GM21423 (cell line): ENCODE results near the gene DOCK11.
"Not testable (repeated sequence)": the region's sequence is repeated elsewhere in the genome, so short reads cannot be mapped to it uniquely, and the experiment has no call there.

Experiments used
- ATAC-seq: cut with Tn5 transposase; IDR thresholded peaks from one replicate; pipeline ENCODE4 v1.9.1; 2021; ENCODE audit warnings: mild to moderate bottlenecking, moderate library complexity; ENCODE audit not compliant: unreplicated experiment

DOCK11 gene

DNA sequence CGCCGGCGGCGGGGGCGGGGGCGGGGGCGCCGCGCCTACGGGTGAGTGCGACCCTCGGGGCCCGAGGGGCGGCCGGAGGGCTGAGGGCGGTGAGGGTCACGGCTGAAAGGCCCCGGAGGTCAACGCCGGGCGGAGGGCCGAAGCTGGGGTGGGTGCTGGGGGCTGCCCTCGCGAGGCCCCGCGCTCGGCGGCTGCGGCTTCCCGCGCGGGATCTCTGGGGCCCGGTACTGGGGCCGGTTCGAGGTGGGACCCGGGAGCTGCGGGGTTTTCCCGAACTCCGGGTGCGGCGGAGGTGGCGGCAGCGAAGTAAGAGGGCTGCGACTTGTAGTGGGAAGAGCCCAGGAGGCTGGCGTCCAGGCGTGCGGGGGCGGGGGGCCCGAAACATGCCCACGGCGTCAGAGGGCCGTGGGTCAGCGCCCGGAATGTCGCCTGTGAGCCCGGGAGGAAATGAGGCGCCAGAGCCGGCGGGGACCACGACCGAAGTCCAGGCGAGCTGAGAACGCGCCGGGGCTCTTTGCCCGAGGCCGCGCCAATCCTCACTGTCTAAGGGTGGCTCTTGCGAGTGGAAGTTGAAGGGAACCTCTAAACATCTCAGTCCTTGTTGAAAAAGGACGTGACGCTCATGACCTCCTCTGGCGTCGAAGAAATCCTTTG lies 232.2 kb downstream of the DOCK11 start:
- no peak for ATAC-seq

GRCh38 chrX:118729042-118729652 lies 233.5 kb downstream of the DOCK11 start:
- no peak for ATAC-seq

DNA sequence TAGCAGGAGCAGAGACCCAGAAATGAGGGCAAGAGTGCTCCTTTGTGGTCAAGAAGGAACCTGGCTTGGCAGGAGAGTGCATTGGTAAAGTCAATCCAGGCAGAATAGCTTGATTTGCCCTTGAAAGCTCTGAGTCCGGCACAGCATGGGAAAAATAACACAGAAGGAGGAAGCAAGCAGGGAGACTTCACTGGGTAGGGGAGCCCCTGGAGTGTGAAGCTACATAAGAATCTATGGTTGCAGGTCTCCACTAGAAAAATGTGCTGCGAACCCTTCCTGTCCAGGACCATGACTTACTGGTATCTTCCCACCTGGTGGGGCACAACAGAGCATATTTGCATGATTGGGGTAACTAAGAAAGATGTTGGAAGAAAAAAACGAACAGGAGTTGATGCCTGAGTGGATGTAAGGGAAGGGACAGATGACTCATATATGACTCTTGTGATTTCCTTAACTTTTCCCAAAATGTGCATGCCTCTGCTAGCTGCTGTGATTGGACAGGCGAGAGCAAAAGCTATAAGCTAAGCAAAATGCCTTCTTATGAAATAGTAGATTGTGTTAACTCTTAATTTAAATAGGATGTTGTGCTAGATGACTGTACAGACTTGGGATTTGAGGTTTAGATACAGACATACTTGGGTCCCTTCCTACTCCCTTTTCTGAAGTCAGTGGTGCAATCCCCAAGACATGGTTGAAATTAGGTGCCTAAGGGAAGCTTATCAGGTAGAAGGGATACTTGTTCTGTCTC lies 235.1 kb downstream of the DOCK11 start:
- no peak for ATAC-seq

GRCh38 chrX:118732551-118732950 lies 236.9 kb downstream of the DOCK11 start:
- ATAC-seq = not testable (repeated sequence)

- ATAC-seq = no peak
Observed at GRCh38 chrX:118734909-118735308, 239.3 kb downstream of the DOCK11 start.
